ENCODE results near the gene SLC17A7.

SLC17A7 gene

GRCh38 chr19:49443366-49444099 lies 2.2 kb upstream of the SLC17A7 start:
- DNase-seq, result peak; percentile 89

GRCh38 chr19:49442771-49443365 lies 1.5 kb upstream of the SLC17A7 start:
- DNase-seq, result peak; percentile 56

- no peak for DNase-seq
Measured at GRCh38 chr19:49442354-49442753, 1.0 kb upstream of the SLC17A7 start.

DNA sequence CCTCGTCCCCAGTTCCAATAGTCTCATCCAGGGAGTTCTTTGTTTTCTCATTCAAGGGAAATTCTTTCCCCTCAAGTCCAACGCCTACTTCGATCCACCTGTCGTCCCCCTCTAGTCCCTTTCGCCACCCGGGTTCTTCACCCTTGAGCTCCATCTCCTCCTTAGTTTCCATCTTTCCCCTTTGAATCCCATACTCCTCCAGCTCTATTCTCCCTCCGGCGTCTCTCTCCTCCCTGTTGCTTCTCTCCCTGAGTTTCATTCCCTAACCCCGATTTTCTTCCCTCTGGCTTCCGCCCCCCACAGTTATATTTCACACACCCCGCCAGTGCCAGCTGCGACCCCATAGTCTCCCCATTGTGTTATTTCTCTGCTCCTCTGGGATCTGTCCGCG lies 628 bp upstream of the SLC17A7 start:
- no peak for DNase-seq

- DNase-seq, result no peak
Measured at GRCh38 chr19:49440439-49441209, 703 bp downstream of the SLC17A7 start.

DNA sequence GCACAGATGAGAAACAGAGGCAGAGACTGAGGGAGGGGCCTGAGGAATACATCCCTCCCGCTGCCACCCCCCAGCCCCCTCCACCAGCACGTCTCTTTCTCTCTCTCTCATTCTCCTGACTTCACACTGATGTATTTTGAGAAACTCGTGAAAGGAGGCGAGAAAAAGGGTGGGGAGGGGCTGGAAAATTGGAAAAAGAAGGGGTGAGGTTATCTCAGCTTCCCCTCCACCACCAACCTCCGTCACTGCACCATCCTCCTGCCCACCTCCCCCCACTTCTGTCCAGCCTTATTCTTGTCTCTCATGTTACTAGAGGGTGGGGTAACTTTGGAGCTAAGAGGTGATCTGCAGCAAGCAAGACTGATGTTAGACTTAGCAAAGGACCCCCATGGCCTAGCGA lies 1.5 kb downstream of the SLC17A7 start:
- DNase-seq, result no peak

- DNase-seq, result no peak
Measured at GRCh38 chr19:49438261-49438660, 3.1 kb downstream of the SLC17A7 start.

DNA sequence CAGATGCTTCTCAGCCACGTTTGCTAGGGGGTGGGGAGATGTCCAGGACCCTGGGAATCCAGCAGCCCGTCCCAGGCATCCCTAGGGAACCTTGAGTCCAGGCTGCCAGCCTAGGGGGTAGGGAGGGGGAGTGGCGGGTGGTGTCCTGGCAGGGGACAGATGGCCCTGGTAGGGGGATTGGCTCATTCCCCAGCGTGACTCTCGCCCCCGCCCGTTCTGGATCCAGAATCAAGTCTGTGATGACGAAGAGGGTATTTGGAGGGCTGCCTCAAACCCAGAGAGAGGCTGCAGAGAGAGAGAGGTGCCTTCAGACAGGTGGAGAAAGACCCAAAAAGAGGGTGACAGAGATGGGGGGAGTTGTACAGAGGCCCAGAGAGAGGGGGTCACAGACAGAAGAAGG lies 4.1 kb downstream of the SLC17A7 start:
- DNase-seq, result no peak

DNA sequence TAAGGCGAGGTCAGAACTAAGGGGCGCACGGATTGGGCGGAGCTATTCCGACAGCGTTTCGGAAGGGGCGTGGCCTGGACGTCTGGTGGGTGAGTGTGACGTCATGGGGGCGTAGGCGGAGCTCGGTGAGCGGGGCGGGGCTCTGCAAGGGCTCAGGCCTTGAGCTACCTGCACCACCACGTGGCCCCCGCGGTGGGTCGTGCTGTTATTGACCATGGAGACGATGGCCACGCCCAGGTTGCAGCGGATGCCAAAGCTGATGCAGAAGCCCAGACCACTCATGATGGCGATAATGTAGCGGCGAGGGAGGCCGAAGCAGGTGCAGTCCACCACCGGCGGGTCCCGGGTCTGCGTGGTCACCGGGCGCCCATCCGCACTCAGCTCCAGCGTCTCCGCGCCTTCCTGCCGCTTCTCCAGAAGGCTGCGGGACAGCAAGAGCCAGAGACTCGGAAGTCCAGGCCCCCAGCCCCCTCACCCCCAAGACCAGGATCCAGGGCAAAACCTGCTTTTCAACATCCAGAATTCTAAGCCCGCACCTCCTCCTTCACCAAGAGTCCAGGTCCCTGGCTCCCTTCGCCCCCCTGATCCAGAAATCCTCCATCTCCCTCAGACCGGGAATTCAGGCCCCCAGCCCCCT lies 4.8 kb downstream of the SLC17A7 start:
- DNase-seq, result peak; percentile 51

DNA sequence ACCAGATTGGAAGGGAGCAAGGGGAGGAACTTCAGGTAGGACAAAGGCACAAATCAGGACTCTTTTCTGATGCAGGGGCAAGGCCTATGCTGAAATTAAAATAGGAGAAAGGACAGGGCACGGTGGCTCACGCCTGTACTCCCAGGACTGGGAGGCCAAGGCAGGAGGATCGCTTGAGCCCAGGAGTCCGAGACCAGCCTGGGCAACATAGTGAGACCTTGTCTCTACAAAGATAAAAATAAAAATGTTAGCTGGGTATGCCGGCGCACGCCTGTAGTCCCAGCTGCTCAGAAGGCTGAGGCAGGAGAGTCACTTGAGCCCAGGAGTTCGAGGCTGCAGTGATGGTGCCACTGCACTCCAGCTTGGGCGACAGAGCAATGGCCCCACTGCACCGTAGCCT lies 5.7 kb downstream of the SLC17A7 start:
- DNase-seq, result no peak

GRCh38 chr19:49434907-49435583 lies 6.3 kb downstream of the SLC17A7 start:
- no peak for DNase-seq

GRCh38 chr19:49433240-49433901 lies 8.0 kb downstream of the SLC17A7 start:
- no peak for DNase-seq

GRCh38 chr19:49432141-49433073 lies 8.9 kb downstream of the SLC17A7 start:
- peak; percentile 44 for DNase-seq

DNA sequence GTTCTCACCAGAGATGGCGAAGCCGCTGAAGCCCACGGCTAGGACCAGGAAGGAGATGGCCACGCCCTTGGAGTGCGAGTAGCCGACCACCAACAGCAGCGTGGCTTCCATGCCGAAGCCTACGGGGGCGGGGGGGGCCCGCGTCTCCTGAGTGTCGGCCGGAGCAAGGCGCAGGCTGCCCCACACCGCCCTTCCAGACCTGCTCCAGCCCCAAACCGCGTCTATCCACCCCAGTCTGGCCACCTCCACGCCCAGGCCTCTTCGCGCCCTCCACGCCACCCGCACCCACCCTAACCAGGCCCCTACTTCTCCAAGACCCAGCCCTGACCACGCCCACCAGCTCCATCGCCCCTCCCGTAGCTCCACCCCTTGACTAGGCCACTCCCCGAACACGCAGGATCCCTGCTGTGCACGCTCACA lies 10.0 kb downstream of the SLC17A7 start:
- no peak for DNase-seq

DNA sequence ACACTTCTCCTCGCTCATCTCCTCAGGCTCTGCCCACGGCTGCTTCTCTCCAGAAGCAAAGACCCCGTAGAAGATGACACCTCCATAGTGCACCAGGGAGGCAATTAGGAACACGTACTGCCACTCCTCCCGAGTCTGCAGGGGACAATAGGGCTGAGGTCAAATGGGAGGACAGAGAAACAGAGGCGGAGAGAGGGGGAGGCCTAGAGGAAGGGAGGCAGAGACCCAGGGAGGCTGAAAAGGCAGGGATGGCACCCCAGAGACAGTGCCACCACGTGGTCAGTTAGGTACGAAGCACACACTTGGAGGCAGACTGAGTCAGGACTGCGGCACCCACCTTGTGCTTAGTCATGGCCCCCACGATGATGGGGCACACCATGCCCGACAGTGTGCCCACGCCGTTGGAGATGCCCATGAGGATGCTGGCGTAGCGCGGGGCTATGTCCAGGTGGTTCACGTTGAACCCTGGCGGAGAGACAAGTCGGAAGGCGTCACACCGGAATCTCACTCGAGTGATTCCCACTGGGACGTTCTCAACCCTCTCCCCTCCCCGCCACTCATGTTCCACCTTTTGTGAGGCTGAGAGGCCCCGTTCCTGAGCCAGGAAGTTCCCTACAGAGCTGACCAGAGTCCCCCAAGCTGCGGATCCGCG lies 10.5 kb downstream of the SLC17A7 start:
- no peak for DNase-seq

GRCh38 chr19:49430172-49430677 lies 11.1 kb downstream of the SLC17A7 start:
- no peak for DNase-seq

- no peak for DNase-seq
Measured at GRCh38 chr19:49428547-49429451, 12.5 kb downstream of the SLC17A7 start.

- no peak for DNase-seq
Measured at GRCh38 chr19:49427855-49428546, 13.3 kb downstream of the SLC17A7 start.

DNA sequence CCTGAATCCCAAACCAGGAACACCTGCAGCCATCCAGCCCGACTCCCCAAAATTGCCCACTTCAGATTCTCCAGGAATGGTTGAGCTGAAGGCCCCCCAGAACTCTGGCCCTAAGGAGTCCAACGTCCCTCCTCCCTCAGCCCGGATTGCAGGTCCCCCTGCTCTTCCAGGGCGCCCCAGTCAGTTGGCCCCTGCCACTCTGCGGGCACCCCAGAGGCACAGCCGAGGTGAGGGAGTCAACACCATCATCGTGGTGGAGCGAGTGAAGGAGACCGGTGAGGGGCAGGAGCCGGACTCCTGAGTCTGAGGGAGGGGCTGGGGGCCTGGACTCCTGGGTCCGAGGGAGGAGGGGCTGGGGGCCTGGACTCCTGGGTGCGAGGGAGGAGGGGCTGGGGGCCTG lies 14.0 kb downstream of the SLC17A7 start:
- DNase-seq, result no peak

Measured in DMS153 (cell line).